Neural cell (in vitro differentiated cells): ENCODE data around the gene NUDT7. TPM values are rescaled to one million over a fixed set of nuclear protein-coding genes. Genes with fewer than 3 reads are reported as not detected.

Source experiments
- H2AFZ ChIP-seq: fragments of 200-600, 300-800 bp; sonication (generic), shearing (Covaris generic); 2 replicates; pipeline ENCODE4 v1.6.0; 2014; ENCODE audit warnings: low read depth, mild to moderate bottlenecking, antibody characterized with exemption, low read length, moderate library complexity
- H3F3A ChIP-seq: fragments of 200-600 bp; shearing (Covaris generic); 2 replicates; pipeline ENCODE4 v1.6.1; 2016; ENCODE audit warnings: mild to moderate bottlenecking, moderate library complexity, mixed read lengths, antibody characterized with exemption, low read length; ENCODE audit not compliant: insufficient read depth, poor library complexity, severe bottlenecking
- H3K27ac ChIP-seq: fragments of 200-600, 300-800 bp; sonication (generic), shearing (Covaris generic); 2 replicates; pipeline ENCODE4 v1.5.1; 2014; ENCODE audit warnings: mild to moderate bottlenecking, low read length, moderate library complexity
- H3K27me3 ChIP-seq: fragments of 300-800, 200-600 bp; sonication (generic), shearing (Covaris generic); 2 replicates; pipeline ENCODE4 v1.6.0; 2014; ENCODE audit warnings: mild to moderate bottlenecking, low read depth, low read length, moderate library complexity; ENCODE audit not compliant: insufficient read depth
- H3K36me3 ChIP-seq: fragments of 300-800, 200-600 bp; sonication (generic), shearing (Covaris generic); 2 replicates; pipeline ENCODE4 v1.5.1; 2014; ENCODE audit warnings: mild to moderate bottlenecking, antibody characterized with exemption, low read length, moderate library complexity; ENCODE audit not compliant: insufficient read depth
- H3K4me2 ChIP-seq: fragments of 300-800, 200-600 bp; sonication (generic), shearing (Covaris generic); 2 replicates; pipeline ENCODE4 v1.6.0; 2014; ENCODE audit warnings: mild to moderate bottlenecking, low read length
- H3K4me3 ChIP-seq: fragments of 300-800, 200-600 bp; sonication (generic), shearing (Covaris generic); 2 replicates; pipeline ENCODE4 v1.5.1; 2014; ENCODE audit warnings: mild to moderate bottlenecking, low read length, moderate library complexity
- H3K79me2 ChIP-seq: fragments of 200-600 bp; shearing (Covaris generic); replicated peaks from 2 replicates; pipeline ENCODE4 v1.6.0; 2014; ENCODE audit warnings: mild to moderate bottlenecking, low read length, moderate library complexity; ENCODE audit not compliant: insufficient read depth
- H3K9ac ChIP-seq: fragments of 300-800, 200-600 bp; sonication (generic), shearing (Covaris generic); 2 replicates; pipeline ENCODE4 v1.6.1; 2016; ENCODE audit warnings: mild to moderate bottlenecking, low read length, mixed read lengths
- H3K9me2 ChIP-seq: fragments of 200-600 bp; shearing (Covaris generic); 2 replicates; pipeline ENCODE4 v1.6.1; 2016; ENCODE audit warnings: mild to moderate bottlenecking, low read length, mixed read lengths; ENCODE audit not compliant: insufficient read depth
- H3K9me3 ChIP-seq: fragments of 200-600, 300-800 bp; sonication (generic), shearing (Covaris generic); 2 replicates; pipeline ENCODE4 v1.6.1; 2016; ENCODE audit warnings: mild to moderate bottlenecking, mixed run types, low read length, moderate library complexity, mixed read lengths
- H4K20me1 ChIP-seq: fragments of 200-600 bp; shearing (Covaris generic); 2 replicates; pipeline ENCODE4 v1.6.1; 2016; ENCODE audit warnings: mild to moderate bottlenecking, mixed run types; ENCODE audit not compliant: insufficient read depth
- EP300 ChIP-seq: fragments of 450-650 bp; conservative IDR thresholded peaks from 2 replicates; pipeline ENCODE4 v1.6.1; 2014; ENCODE audit warnings: antibody characterized with exemption, mild to moderate bottlenecking, moderate library complexity; ENCODE audit not compliant: poor library complexity, severe bottlenecking
- EZH2 ChIP-seq: fragments of 200-600, 300-800 bp; shearing (Covaris generic), sonication (generic); IDR thresholded peaks from 2 replicates; pipeline ENCODE4 v1.6.1; 2014; ENCODE audit warnings: antibody characterized with exemption, low read length, borderline replicate concordance, mild to moderate bottlenecking; ENCODE audit not compliant: insufficient read depth, poor library complexity, severe bottlenecking
- MXI1 ChIP-seq: fragments of 450-650 bp; conservative IDR thresholded peaks from 2 replicates; pipeline ENCODE4 v1.6.1; 2014; ENCODE audit warnings: antibody characterized with exemption, mild to moderate bottlenecking; ENCODE audit not compliant: poor library complexity, severe bottlenecking
- POLR2AphosphoS5 ChIP-seq: IDR thresholded peaks from 2 replicates; pipeline ENCODE4 v1.6.1; 2012
- RAD21 ChIP-seq: fragments of 450-650 bp; conservative IDR thresholded peaks from 2 replicates; pipeline ENCODE4 v1.6.1; 2014; ENCODE audit warnings: antibody characterized with exemption, mild to moderate bottlenecking, moderate library complexity
- SMC3 ChIP-seq: fragments of 450-650 bp; conservative IDR thresholded peaks from 2 replicates; pipeline ENCODE4 v1.6.1; 2014; ENCODE audit warnings: antibody characterized with exemption, mild to moderate bottlenecking, moderate library complexity; ENCODE audit not compliant: poor library complexity
- TAF1 ChIP-seq: IDR thresholded peaks from 2 replicates; pipeline ENCODE4 v1.6.1; 2012; ENCODE audit warnings: low read depth
- polyA plus RNA-seq: library from polyadenylated mRNA; depleted of rRNA; stranded (reverse); fragments of >200 nt; gene quantifications from 2 replicates; pipeline ENCODE4 v1.2.3, GENCODE V29; 2014
- TF ChIP-seq, protein P1 (sequence below): IDR thresholded peaks from 2 replicates; pipeline ENCODE4 v1.6.1; 2012; ENCODE audit warnings: borderline replicate concordance
- TF ChIP-seq, protein P2 (sequence below): fragments of 450-650 bp; IDR thresholded peaks from 2 replicates; pipeline ENCODE4 v1.5.1; 2014; ENCODE audit warnings: antibody characterized with exemption, mild to moderate bottlenecking, moderate library complexity; ENCODE audit not compliant: poor library complexity, severe bottlenecking

Gene NUDT7
- polyA plus RNA-seq, 1 donor from 2014 or later: 13.9 TPM

DNA sequence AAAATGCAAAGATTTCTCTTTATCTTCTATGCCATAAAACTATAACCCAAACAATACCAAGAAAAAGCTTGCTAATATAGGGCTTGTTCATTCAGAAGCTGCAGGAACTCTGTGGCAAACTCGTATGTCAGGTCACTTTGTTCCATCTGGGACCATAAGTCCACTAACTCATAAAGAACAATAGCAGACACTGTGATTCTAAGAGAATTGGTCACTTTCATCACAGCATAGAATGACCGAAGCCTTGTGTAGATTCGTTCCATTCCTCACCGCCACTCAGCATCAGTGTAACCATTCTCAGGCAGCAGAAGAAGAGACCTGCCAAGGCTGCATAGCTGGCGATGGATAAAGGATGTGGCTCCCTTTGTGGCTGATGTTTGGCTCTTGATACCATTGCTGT is 35.7 kb downstream of the NUDT7 start:
- TF ChIP-seq POLR2AphosphoS5: no peak
- TF ChIP-seq EP300: no peak
- TF ChIP-seq MXI1: no peak
- TF ChIP-seq, protein P1, sequence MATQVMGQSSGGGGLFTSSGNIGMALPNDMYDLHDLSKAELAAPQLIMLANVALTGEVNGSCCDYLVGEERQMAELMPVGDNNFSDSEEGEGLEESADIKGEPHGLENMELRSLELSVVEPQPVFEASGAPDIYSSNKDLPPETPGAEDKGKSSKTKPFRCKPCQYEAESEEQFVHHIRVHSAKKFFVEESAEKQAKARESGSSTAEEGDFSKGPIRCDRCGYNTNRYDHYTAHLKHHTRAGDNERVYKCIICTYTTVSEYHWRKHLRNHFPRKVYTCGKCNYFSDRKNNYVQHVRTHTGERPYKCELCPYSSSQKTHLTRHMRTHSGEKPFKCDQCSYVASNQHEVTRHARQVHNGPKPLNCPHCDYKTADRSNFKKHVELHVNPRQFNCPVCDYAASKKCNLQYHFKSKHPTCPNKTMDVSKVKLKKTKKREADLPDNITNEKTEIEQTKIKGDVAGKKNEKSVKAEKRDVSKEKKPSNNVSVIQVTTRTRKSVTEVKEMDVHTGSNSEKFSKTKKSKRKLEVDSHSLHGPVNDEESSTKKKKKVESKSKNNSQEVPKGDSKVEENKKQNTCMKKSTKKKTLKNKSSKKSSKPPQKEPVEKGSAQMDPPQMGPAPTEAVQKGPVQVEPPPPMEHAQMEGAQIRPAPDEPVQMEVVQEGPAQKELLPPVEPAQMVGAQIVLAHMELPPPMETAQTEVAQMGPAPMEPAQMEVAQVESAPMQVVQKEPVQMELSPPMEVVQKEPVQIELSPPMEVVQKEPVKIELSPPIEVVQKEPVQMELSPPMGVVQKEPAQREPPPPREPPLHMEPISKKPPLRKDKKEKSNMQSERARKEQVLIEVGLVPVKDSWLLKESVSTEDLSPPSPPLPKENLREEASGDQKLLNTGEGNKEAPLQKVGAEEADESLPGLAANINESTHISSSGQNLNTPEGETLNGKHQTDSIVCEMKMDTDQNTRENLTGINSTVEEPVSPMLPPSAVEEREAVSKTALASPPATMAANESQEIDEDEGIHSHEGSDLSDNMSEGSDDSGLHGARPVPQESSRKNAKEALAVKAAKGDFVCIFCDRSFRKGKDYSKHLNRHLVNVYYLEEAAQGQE: no peak
- TF ChIP-seq SMC3: no peak
- no peak for TF ChIP-seq RAD21
- TF ChIP-seq EZH2: no peak
- TF ChIP-seq, protein P2, sequence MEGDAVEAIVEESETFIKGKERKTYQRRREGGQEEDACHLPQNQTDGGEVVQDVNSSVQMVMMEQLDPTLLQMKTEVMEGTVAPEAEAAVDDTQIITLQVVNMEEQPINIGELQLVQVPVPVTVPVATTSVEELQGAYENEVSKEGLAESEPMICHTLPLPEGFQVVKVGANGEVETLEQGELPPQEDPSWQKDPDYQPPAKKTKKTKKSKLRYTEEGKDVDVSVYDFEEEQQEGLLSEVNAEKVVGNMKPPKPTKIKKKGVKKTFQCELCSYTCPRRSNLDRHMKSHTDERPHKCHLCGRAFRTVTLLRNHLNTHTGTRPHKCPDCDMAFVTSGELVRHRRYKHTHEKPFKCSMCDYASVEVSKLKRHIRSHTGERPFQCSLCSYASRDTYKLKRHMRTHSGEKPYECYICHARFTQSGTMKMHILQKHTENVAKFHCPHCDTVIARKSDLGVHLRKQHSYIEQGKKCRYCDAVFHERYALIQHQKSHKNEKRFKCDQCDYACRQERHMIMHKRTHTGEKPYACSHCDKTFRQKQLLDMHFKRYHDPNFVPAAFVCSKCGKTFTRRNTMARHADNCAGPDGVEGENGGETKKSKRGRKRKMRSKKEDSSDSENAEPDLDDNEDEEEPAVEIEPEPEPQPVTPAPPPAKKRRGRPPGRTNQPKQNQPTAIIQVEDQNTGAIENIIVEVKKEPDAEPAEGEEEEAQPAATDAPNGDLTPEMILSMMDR: no peak
- TF ChIP-seq TAF1: no peak
- Histone ChIP-seq H3K4me3 (no peak overlapping the region), H3K27ac (no peak overlapping the region), H3K36me3 (no peaks in the 10 kb centered on the region), H3K9me3 (no peaks in the 10 kb centered on the region), H3K27me3 (no peaks in the 10 kb centered on the region), H2AFZ (no peak overlapping the region), H3K4me2 (no peak overlapping the region), H3F3A (no peaks in the 10 kb centered on the region), H3K9me2 (no peaks in the 10 kb centered on the region), H4K20me1 (no peaks in the 10 kb centered on the region), H3K9ac (no peak overlapping the region), H3K79me2 (no peaks in the 10 kb centered on the region)

DNA sequence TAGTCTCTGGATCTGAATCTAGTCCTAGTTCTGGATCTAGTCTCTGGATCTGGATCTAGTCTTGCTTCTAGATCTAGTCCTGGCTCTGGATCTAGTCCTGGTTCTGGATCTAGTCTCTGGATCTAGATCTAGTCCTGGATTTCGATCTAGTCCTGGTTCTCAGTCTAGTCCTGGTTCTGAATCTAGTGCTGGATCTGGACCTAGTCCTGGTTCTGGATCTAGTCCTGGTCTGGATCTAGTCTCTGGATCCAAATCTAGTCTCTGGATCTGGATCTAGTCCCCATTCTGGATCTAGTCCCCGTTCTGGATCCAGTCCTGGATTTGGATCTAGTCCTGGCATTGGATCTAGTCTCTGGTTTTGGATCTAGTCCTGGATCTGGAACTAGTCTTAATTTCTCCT is 36.2 kb downstream of the NUDT7 start:
- TF ChIP-seq MXI1: no peak
- no peak for TF ChIP-seq RAD21
- TF ChIP-seq EP300: no peak
- TF ChIP-seq, protein P2: no peak
- no peak for TF ChIP-seq EZH2
- TF ChIP-seq, protein P1: no peak
- TF ChIP-seq POLR2AphosphoS5: no peak
- TF ChIP-seq TAF1: no peak
- TF ChIP-seq SMC3: no peak
- Histone ChIP-seq H3K4me2 (no peak overlapping the region), H3K9ac (no peak overlapping the region), H3K36me3 (no peaks in the 10 kb centered on the region), H4K20me1 (no peaks in the 10 kb centered on the region), H3F3A (no peaks in the 10 kb centered on the region), H3K27me3 (no peaks in the 10 kb centered on the region), H3K4me3 (no peak overlapping the region), H3K9me3 (no peaks in the 10 kb centered on the region), H3K27ac (no peak overlapping the region), H2AFZ (no peak overlapping the region), H3K9me2 (no peaks in the 10 kb centered on the region), H3K79me2 (no peaks in the 10 kb centered on the region)
